Adrenal gland (tissue), 12 donors: ENCODE measurements around the gene PHETA1. TPM values are rescaled to one million over a fixed set of nuclear protein-coding genes. Genes with fewer than 3 reads are reported as not detected.
"Not testable (repeated sequence)": the region's sequence is repeated elsewhere in the genome, so short reads cannot be mapped to it uniquely, and the experiment has no call there.

Source experiments
- DNase-seq, 7 donors: peaks; one replicate each; pipeline ENCODE4 v3.0.0-alpha.2; 2019 to 2020
- H3K27ac ChIP-seq, 5 donors: fragments of 200-600 bp; sonication (generic) in 4 of 5; 1 replicate in 3 of 5; 2 replicates in 2 of 5; pipeline versions ENCODE4 v1.5.1 to v1.8.0; 2016 to 2020; ENCODE audit warnings: mild to moderate bottlenecking in 1 of 5
- H3K27me3 ChIP-seq: fragments of 200-600 bp; 2 replicates; pipeline ENCODE4 v1.8.0; 2021
- H3K36me3 ChIP-seq, 2 donors: fragments of 200-600 bp; replicated peaks in 1 of 2; 1 replicate in 1 of 2; 2 replicates in 1 of 2; pipeline versions ENCODE4 v1.5.1 to v1.8.0; 2018 to 2022
- H3K4me1 ChIP-seq, 2 donors: fragments of 200-600 bp; replicated peaks in 1 of 2; 1 replicate in 1 of 2; 2 replicates in 1 of 2; pipeline versions ENCODE4 v1.5.1 to v1.8.0; 2018 to 2021
- H3K4me3 ChIP-seq, 4 donors: fragments of 200-600 bp; sonication (generic) in 3 of 4; one replicate each; pipeline ENCODE4 v1.5.1; 2016 to 2018
- H3K9me3 ChIP-seq, 3 donors: fragments of 200-600 bp; sonication (generic) in 1 of 3; replicated peaks in 1 of 3; 1 replicate in 2 of 3; 2 replicates in 1 of 3; pipeline versions ENCODE4 v1.5.1 to v1.8.0; 2016 to 2021
- POLR2A ChIP-seq, 2 donors: fragments of 450-650 bp; IDR thresholded peaks; one replicate each; pipeline ENCODE4 v1.6.1; 2017; ENCODE audit warnings: antibody characterized with exemption in 2 of 2, mild to moderate bottlenecking in 2 of 2, moderate library complexity in 1 of 2
- WGBS, 4 donors: extraction: QIAGEN DNeasy Blood & Tissue Kit in 2 of 4; methylation state at CpG; one replicate each; pipeline versions ENCODE4 v1.1.5 to v1.1.7; 2013 to 2017; 5-methylcytosine and 5-hydroxymethylcytosine counted together
- intact Hi-C, 2 donors: fragments of 100-400 bp; cut with DNase I; formaldehyde crosslinking; loops; one replicate each; pipeline versions ENCODE4 v1.14.1 to v1.15.0; 2022 to 2023
- polyA plus RNA-seq, 3 donors: library from polyadenylated mRNA; stranded (reverse); fragments of 200-250 nt in 2 of 3; fragments of 350-450 nt in 1 of 3; fragmentation: Illumina TruSeq in 1 of 3; extraction: RNeasy Lipid Tissue Mini Kit (QIAGEN cat#74804) in 1 of 3; gene quantifications; one replicate each; pipeline ENCODE4 v1.2.3, GENCODE V29; 2013 to 2014
- total RNA-seq, 9 donors: library from RNA; depleted of rRNA in 4 of 9; stranded (reverse); fragments of >200 nt in 4 of 9; fragments of 120-200 nt in 1 of 9; fragmentation: NEBNext Ultra II Directional in 1 of 9; extraction: Animal tissue kit (Norgen Biotek cat#: 25700) in 1 of 9; gene quantifications; one replicate each; pipeline versions ENCODE4 v1.1.0 to v1.2.4, GENCODE V29; 2013 to 2023
- TF ChIP-seq, protein P1 (sequence below), 6 experiments: fragments of 450-650 bp in 4 of 6; fragments of 200-600 bp in 2 of 6; sonication (generic) in 1 of 6; IDR thresholded peaks; 1 replicate in 5 of 6; 2 replicates in 1 of 6; pipeline versions ENCODE4 v1.5.1 to v1.8.0; 2016 to 2021; ENCODE audit warnings: antibody characterized with exemption in 6 of 6, mild to moderate bottlenecking in 2 of 6, moderate library complexity in 1 of 6
- donor health status: healthy with polysubstance abuse.
- donor health status: Bipolar disorder and iron deficiency.
- donor health status: DM: yes; HTN: yes; CAD: no.
- donor health status: DM: no; HTN: no; CAD: no.
- donor health status: DM: no; HTN: no; CAD: no.
- donor health status: DM: yes; HTN: yes; CAD: no.

The PHETA1 gene
- total and polyA plus RNA-seq, 12 donors: 3.6 to 37.4 (median 20.1) TPM

DNA sequence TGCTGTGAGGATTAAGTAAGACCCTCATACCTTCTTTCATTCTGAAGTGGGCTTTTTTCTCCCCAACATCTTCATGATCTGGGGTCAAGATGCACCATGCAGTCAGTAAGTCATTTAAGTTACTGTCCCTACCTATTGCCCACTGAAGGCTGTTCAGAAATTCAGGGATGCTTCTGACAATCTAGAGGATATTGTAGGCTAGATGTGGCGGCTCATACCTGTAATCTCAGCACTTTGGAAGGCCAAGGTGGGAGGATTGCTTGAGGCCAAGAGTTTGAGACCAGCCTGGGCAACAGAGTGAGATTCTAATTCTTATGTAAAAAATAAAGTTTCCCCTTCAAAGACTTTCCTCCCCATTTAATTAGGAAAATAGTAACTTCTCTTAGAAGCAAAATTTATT, 28.7 kb downstream of the PHETA1 start:
- intact Hi-C loops: no loop called here
- Histone ChIP-seq H3K9me3 (no peaks in the 10 kb centered on the region), H3K36me3 (no peaks in the 10 kb centered on the region), H3K27me3 (no peaks in the 10 kb centered on the region), H3K4me1 (no peaks in the 10 kb centered on the region), H3K27ac (no peak overlapping the region), H3K4me3 (no peak overlapping the region)
- 84 to 100% (median 95%) methylated on average over 1 of the region's 1 CpG for WGBS, 4 donors
- TF ChIP-seq, protein P1, sequence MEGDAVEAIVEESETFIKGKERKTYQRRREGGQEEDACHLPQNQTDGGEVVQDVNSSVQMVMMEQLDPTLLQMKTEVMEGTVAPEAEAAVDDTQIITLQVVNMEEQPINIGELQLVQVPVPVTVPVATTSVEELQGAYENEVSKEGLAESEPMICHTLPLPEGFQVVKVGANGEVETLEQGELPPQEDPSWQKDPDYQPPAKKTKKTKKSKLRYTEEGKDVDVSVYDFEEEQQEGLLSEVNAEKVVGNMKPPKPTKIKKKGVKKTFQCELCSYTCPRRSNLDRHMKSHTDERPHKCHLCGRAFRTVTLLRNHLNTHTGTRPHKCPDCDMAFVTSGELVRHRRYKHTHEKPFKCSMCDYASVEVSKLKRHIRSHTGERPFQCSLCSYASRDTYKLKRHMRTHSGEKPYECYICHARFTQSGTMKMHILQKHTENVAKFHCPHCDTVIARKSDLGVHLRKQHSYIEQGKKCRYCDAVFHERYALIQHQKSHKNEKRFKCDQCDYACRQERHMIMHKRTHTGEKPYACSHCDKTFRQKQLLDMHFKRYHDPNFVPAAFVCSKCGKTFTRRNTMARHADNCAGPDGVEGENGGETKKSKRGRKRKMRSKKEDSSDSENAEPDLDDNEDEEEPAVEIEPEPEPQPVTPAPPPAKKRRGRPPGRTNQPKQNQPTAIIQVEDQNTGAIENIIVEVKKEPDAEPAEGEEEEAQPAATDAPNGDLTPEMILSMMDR (IDR thresholded peaks at IDR 0.05): no peak
- no peak for TF ChIP-seq POLR2A (IDR thresholded peaks at IDR 0.05)
- no peak for DNase-seq

DNA sequence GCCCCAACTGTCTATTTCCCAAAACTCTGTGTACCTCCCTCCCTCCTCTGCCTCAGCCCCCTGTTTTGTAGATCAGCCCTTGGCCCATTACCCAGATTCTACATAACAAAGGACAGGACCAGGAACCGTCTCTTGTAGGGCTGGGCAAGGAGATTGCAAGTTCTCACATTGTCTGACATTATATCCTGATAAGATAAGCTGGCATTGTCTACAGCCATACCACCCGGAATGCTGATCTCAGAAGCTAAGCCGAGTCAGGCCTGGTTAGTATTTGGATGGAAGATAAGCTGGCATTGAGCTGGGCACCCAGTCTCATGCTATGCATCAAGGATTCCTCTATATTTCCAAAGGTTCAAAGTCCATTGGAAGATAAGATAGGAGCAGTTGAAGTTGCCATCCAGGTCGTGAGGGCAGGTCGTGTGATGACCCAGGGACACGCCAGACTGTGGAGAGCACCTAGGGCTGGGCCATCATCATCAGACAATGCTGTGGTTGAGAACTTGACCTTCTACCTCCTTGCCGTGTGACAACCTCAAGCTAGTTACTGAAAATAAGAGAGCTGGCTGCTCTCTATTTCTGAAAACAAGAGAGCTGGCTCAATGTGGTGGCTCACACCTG, 29.5 kb downstream of the PHETA1 start:
- Histone ChIP-seq H3K36me3 (no peaks in the 10 kb centered on the region), H3K4me1 (no peaks in the 10 kb centered on the region), H3K27me3 (no peaks in the 10 kb centered on the region), H3K9me3 (no peaks in the 10 kb centered on the region), H3K4me3 (no peak overlapping the region), H3K27ac (no peak overlapping the region)
- intact Hi-C loops: loop anchor here in 1 of 2 donors (5.0 kb wide), 1 partner anchor 53 kb away; no protein-coding TSS in a partner anchor
- no peak for TF ChIP-seq POLR2A (IDR thresholded peaks at IDR 0.05)
- TF ChIP-seq, protein P1 (IDR thresholded peaks at IDR 0.05): no peak
- WGBS, 4 donors: 76 to 87% (median 81%) methylated on average over 7 of the region's 7 CpGs
- no peak for DNase-seq

DNA sequence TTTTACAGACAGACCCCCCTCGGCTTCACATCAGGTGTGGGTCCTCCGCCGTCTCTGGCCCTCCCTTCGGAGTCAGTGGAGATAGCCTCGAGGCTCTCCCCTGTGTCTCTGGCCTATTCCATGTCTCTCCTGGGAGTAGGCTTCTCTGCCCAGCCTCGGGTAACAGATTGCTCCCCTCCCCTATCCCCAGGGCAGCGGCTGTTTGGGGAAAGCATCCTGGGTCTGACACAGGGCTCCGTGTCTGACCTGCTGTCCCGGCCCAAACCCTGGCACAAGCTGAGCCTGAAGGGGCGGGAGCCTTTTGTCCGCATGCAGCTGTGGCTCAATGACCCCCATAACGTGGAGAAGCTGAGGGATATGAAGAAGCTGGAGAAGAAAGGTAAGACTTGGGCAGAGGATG, 30.8 kb downstream of the PHETA1 start:
- no peaks in the 10 kb centered on the region for H3K4me1 ChIP-seq
- DNase-seq: no peak
- H3K36me3 ChIP-seq: no peaks in the 10 kb centered on the region
- no peak overlapping the region for H3K4me3 ChIP-seq
- no peaks in the 10 kb centered on the region for H3K27me3 ChIP-seq
- 70 to 90% (median 87%) methylated on average over 7 to 12 of the region's 12 CpGs for WGBS, 4 donors
- TF ChIP-seq POLR2A (IDR thresholded peaks at IDR 0.05): no peak
- TF ChIP-seq, protein P1 (IDR thresholded peaks at IDR 0.05): no peak
- no peaks in the 10 kb centered on the region for H3K9me3 ChIP-seq
- no peak overlapping the region for H3K27ac ChIP-seq
- intact Hi-C loops: loop anchor here in 1 of 2 donors (5.0 kb wide), 1 partner anchor 54 kb away; no protein-coding TSS in a partner anchor

DNA sequence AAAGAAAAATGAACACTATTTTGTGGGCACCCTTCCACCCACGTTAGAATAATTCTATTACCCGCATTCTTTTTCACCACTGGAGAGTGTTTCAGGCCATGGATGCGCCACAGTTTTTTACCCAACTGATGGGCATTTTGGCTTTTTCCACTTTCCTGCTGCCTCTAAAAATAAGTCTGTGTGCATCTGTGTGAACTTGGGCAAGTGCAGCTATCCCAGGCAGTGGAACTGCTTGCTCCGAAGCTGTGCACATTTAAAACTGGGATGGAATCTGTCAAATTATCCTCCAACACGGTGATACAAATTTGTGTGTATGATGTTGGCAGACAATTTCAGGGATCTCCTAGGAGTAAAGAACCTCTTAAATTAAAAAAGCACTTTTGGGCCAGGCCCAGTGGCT, 31.5 kb downstream of the PHETA1 start:
- Histone ChIP-seq H3K27me3 (no peaks in the 10 kb centered on the region), H3K27ac (no peak overlapping the region), H3K4me3 (no peak overlapping the region), H3K4me1 (no peaks in the 10 kb centered on the region), H3K36me3 (no peaks in the 10 kb centered on the region), H3K9me3 (no peaks in the 10 kb centered on the region)
- 87 to 93% (median 88%) methylated on average over 5 of the region's 5 CpGs for WGBS, 4 donors
- intact Hi-C loops: loop anchor here in 1 of 2 donors (5.0 kb wide), 1 partner anchor 55 kb away; no protein-coding TSS in a partner anchor
- DNase-seq: no peak
- TF ChIP-seq, protein P1 (IDR thresholded peaks at IDR 0.05): no peak
- TF ChIP-seq POLR2A (IDR thresholded peaks at IDR 0.05): no peak

DNA sequence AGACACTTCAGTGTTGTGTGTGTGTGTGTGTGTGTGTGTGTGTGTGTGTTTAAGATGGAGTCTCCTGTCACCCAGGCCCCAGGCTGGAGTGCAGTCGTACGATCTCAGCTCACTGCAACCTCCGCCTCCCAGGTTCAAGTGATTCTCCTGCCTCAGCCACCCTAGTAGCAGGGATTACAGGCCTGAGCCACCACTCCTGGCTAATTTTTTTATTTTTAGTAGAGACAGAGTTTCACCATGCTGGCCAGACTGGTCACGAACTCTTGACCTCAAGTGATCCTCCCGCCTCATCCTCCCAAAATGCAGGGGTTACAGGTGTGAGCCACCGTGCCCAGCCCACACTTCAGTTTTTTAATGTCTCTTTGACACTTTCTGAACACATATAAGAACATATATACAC, 32.5 kb downstream of the PHETA1 start:
- not testable (repeated sequence) for H3K27ac ChIP-seq, H3K4me3 ChIP-seq, DNase-seq, H3K9me3 ChIP-seq, H3K36me3 ChIP-seq, H3K4me1 ChIP-seq, H3K27me3 ChIP-seq
- 84 to 94% (median 92%) methylated on average over 6 of the region's 6 CpGs for WGBS, 4 donors
- intact Hi-C loops: loop anchor here in 1 of 2 donors (5.0 kb wide), 1 partner anchor 56 kb away; no protein-coding TSS in a partner anchor
